Kasumi-1 (cell line): ENCODE data around the gene ZNRF4.
"Not testable (repeated sequence)": the region's sequence is repeated elsewhere in the genome, so short reads cannot be mapped to it uniquely, and the experiment has no call there.

ENCODE experiments used
- DNase-seq, 2 experiments: peaks; one replicate each; lab custom pipeline; 2025; lab: John Stamatoyannopoulos, UW

The ZNRF4 gene

GRCh38 chr19:5473646-5474045, 18.4 kb downstream of the ZNRF4 start:
- no peak for DNase-seq

GRCh38 chr19:5477451-5478215, 22.4 kb downstream of the ZNRF4 start:
- no peak for DNase-seq

GRCh38 chr19:5478241-5478924, 23.2 kb downstream of the ZNRF4 start:
- no peak for DNase-seq

GRCh38 chr19:5478925-5479588, 23.8 kb downstream of the ZNRF4 start:
- DNase-seq: no peak

- DNase-seq: no peak
These were observed 24.7 kb downstream of the ZNRF4 start for GRCh38 chr19:5479958-5480357.

- DNase-seq: peak in 1 of 2 experiments; percentile 24
These were observed 25.2 kb downstream of the ZNRF4 start for GRCh38 chr19:5480427-5480836.

GRCh38 chr19:5481957-5482356, 26.7 kb downstream of the ZNRF4 start:
- DNase-seq: no peak

GRCh38 chr19:5484398-5485285, 29.4 kb downstream of the ZNRF4 start:
- no peak for DNase-seq

- no peak for DNase-seq
These were observed 30.0 kb downstream of the ZNRF4 start for GRCh38 chr19:5485286-5485636.

GRCh38 chr19:5485658-5486057, 30.4 kb downstream of the ZNRF4 start:
- DNase-seq: not testable (repeated sequence)

- DNase-seq: no peak
These were observed 32.0 kb downstream of the ZNRF4 start for GRCh38 chr19:5487222-5487621.

- DNase-seq: no peak
These were observed 34.3 kb downstream of the ZNRF4 start for GRCh38 chr19:5489551-5489950.

- DNase-seq: no peak
These were observed 36.3 kb downstream of the ZNRF4 start for GRCh38 chr19:5491565-5491964.

GRCh38 chr19:5492281-5492634, 37.0 kb downstream of the ZNRF4 start:
- no peak for DNase-seq

GRCh38 chr19:5492635-5493409, 37.6 kb downstream of the ZNRF4 start:
- no peak for DNase-seq

GRCh38 chr19:5494773-5495172, 39.6 kb downstream of the ZNRF4 start:
- no peak for DNase-seq

- DNase-seq: no peak
These were observed 40.6 kb downstream of the ZNRF4 start for GRCh38 chr19:5495792-5496191.

GRCh38 chr19:5497297-5497696, 42.1 kb downstream of the ZNRF4 start:
- DNase-seq: no peak

GRCh38 chr19:5498830-5499550, 43.8 kb downstream of the ZNRF4 start:
- no peak for DNase-seq

GRCh38 chr19:5501907-5502306, 46.7 kb downstream of the ZNRF4 start:
- DNase-seq: no peak

- no peak for DNase-seq
These were observed 48.4 kb downstream of the ZNRF4 start for GRCh38 chr19:5503598-5503997.
